ENCODE data around the gene GLIPR1.

DNA sequence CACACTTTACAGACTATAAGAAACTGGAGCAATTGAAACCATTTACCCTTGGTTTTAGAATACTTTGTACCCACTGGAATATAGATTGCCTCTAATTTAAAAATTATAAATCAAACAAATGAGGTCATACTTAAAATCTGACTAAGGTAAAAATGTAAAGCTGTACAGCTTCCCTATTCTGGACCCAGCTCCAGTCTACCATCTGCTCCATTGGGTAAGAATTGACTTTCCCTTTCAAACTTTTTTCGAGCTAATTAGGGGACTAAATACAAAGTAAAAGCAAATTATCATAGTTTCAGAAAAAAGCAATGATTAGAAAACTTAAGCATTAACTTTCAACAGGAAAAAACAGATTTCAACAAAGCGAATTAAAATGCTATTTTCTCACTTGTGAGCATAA lies 26.5 kb downstream of the GLIPR1 start:
- TF ChIP-seq CTCF (IDR thresholded peaks at IDR 0.05; ENCODE audit: low read depth, low read length): no peak
- no peak for TF ChIP-seq EZH2phosphoT487 (IDR thresholded peaks at IDR 0.05; ENCODE audit: low read depth)
